ENCODE results near the gene SPSB4. TPM values are rescaled to one million over a fixed set of nuclear protein-coding genes. Genes with fewer than 3 reads are reported as not detected.
A peak's percentile ranks its signal among the peaks of the same experiment; 100 is the strongest.

Gene SPSB4
- total RNA-seq, 1 donor from 2014 or later = not detected

GRCh38 chr3:141067206-141067974 is 16.2 kb downstream of the SPSB4 start:
- Histone ChIP-seq H3K4me1 (no peaks in the 10 kb centered on the region), H3K27ac (no peak overlapping the region), H3K9me3 (no peaks in the 10 kb centered on the region), H3K4me3 (no peak overlapping the region), H3K27me3 (no peaks in the 10 kb centered on the region), H3K36me3 (no peaks in the 10 kb centered on the region)
- TF ChIP-seq, protein P1, sequence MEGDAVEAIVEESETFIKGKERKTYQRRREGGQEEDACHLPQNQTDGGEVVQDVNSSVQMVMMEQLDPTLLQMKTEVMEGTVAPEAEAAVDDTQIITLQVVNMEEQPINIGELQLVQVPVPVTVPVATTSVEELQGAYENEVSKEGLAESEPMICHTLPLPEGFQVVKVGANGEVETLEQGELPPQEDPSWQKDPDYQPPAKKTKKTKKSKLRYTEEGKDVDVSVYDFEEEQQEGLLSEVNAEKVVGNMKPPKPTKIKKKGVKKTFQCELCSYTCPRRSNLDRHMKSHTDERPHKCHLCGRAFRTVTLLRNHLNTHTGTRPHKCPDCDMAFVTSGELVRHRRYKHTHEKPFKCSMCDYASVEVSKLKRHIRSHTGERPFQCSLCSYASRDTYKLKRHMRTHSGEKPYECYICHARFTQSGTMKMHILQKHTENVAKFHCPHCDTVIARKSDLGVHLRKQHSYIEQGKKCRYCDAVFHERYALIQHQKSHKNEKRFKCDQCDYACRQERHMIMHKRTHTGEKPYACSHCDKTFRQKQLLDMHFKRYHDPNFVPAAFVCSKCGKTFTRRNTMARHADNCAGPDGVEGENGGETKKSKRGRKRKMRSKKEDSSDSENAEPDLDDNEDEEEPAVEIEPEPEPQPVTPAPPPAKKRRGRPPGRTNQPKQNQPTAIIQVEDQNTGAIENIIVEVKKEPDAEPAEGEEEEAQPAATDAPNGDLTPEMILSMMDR (IDR thresholded peaks at IDR 0.05) = no peak
- intact Hi-C loops (cut with DNase I) = no loop called here
- DNase-seq (ENCODE audit: low spot score in 2 of 2) = peak in 1 of 2 donors; percentile 35

GRCh38 chr3:141070229-141070628 is 19.1 kb downstream of the SPSB4 start:
- no peak overlapping the region for H3K27ac ChIP-seq
- intact Hi-C loops (cut with DNase I) = no loop called here

DNA sequence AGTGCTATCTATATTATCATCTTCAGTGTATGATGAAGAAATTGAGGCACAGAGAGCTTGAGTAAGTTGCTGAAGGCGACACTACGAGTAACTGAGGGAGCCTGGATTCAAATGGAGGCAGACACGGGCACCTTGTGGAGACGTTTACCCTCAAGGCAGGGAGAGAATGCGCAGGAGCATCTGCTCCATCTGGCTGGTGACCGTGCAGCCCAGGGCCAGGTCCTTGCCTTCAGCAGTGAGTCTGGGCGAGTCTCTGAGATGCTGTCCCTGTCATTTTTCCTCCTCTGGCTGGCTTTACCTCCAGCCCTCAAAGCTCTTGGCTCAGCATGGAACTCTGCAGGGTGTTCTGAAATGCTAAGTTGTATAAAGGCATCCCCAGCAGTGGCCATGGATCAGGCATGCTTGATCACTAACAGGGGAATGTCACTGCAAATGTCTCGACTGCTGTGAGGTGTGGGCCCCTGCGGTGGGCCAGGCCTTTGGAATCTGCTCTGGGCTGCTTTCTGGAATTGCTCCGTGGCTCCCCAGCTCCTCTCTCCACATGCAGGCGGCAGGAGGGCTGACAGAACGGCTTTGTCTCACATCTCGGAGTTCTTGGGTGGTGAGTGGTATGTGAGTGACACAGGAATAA is 19.7 kb downstream of the SPSB4 start:
- no peaks in the 10 kb centered on the region for H3K4me1 ChIP-seq
- no peak overlapping the region for H3K4me3 ChIP-seq
- no peaks in the 10 kb centered on the region for H3K27me3 ChIP-seq
- H3K27ac ChIP-seq = no peak overlapping the region
- DNase-seq (ENCODE audit: low spot score in 2 of 2) = peak in 1 of 2 donors; percentile 45
- intact Hi-C loops (cut with DNase I) = no loop called here
- no peaks in the 10 kb centered on the region for H3K36me3 ChIP-seq
- no peaks in the 10 kb centered on the region for H3K9me3 ChIP-seq
- TF ChIP-seq, protein P1 (IDR thresholded peaks at IDR 0.05) = no peak

More at GRCh38 chr3:141070229-141070628, 19.1 kb downstream of the SPSB4 start:
- Histone ChIP-seq H3K36me3 (no peaks in the 10 kb centered on the region), H3K9me3 (no peaks in the 10 kb centered on the region), H3K4me3 (no peak overlapping the region), H3K27me3 (no peaks in the 10 kb centered on the region), H3K4me1 (no peaks in the 10 kb centered on the region)
- peak in 1 of 2 donors; percentile 50 for DNase-seq (ENCODE audit: low spot score in 2 of 2)
- TF ChIP-seq, protein P1 (IDR thresholded peaks at IDR 0.05) = no peak

- Histone ChIP-seq H3K4me1 (no peaks in the 10 kb centered on the region), H3K27ac (no peak overlapping the region), H3K36me3 (no peaks in the 10 kb centered on the region), H3K4me3 (no peak overlapping the region), H3K27me3 (no peaks in the 10 kb centered on the region), H3K9me3 (no peaks in the 10 kb centered on the region)
- intact Hi-C loops (cut with DNase I) = no loop called here
- DNase-seq (ENCODE audit: low spot score in 2 of 2) = peak in 1 of 2 donors; percentile 61
- TF ChIP-seq, protein P1 (IDR thresholded peaks at IDR 0.05) = no peak
Observed at GRCh38 chr3:141071681-141072260, 20.6 kb downstream of the SPSB4 start.

DNA sequence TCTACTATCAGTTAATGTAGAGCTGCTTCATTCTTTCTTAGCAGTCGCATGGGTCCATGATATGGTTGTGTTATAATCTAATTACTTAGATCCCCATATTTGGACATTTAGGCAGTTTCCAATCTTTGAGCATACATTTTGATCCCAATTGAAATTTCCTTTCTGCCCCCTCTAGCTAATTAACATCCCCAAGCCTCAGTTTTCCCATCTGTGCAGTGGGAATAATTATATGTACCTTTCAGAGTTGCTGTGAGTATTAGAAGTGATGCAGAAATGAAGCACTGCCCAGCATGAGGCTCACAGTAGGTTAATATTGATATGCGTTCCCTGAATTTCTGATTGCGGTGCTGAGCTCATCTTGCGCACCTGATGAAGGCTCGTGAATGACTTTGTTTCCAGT is 21.8 kb downstream of the SPSB4 start:
- Histone ChIP-seq H3K4me1 (peaks cover 4 to 7% of the 10 kb centered on the region in 2 donors), H3K36me3 (no peaks in the 10 kb centered on the region), H3K9me3 (no peaks in the 10 kb centered on the region), H3K4me3 (no peak overlapping the region), H3K27me3 (no peaks in the 10 kb centered on the region), H3K27ac (no peak overlapping the region)
- intact Hi-C loops (cut with DNase I) = no loop called here
- TF ChIP-seq, protein P1 (IDR thresholded peaks at IDR 0.05) = no peak
- no peak for DNase-seq (ENCODE audit: low spot score in 2 of 2)
